Measurements from ENCODE around the gene OTOGL. TPM values are rescaled to one million over a fixed set of nuclear protein-coding genes. Genes with fewer than 3 reads are reported as not detected.
"Not testable (repeated sequence)": the region's sequence is repeated elsewhere in the genome, so short reads cannot be mapped to it uniquely, and the experiment has no call there.

The OTOGL gene
- total RNA-seq, 4 donors from 2014 or later = 0.03 to 0.10 (median 0.04) TPM; not detected in 1

DNA sequence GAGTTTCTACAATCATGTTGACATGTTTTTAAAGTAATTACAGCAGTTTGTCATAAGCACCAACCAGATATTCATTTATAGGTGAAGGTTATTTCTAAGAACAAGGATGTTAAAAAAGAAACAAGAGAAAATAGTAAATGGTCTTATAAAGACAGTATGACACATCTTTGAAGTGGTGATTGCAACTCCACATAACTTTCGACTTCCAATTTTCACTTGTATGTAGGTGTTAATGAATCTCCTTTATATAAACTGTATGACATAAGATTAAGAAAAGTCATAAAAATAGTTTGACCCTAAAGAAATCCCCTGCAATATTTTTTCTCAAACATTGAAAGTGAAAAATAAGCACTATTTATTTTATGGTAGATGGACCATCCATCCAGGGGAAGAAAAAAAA, 199.9 kb downstream of the OTOGL start:
- no peak for ATAC-seq
- intact Hi-C loops (cut with DNase I; ENCODE audit: low total_unique reads) = no loop called here

DNA sequence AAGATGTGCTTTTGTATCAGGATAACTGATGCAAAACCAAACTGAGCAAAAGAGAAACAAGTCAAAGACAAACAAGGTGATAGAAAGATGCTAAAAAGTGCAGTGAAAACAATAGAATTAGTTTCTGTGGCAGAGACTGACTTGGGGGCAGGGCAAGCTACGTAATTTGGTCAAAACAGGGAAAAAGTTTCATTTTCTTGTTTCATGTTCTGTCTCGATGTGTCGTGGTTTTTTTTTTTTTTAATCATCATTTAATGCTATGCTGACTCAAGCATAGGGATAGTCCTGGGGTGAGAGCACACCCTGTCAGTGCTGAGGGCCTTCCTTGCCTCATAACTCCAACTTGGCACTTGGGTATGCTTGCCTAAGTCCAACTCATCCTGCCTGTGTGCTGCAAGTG, 200.6 kb downstream of the OTOGL start:
- Histone ChIP-seq H3K36me3 (no peaks in the 10 kb centered on the region), H3K27ac (no peak overlapping the region), H3K9me3 (no peaks in the 10 kb centered on the region), H3K4me1 (no peaks in the 10 kb centered on the region), H3K27me3 (no peaks in the 10 kb centered on the region), H3K4me3 (no peak overlapping the region)
- ATAC-seq (no peak), DNase-seq (no peak)
- in situ Hi-C loops (cut with MboI; ENCODE audit: low sequenced_read_pairs in 4 of 4) (no loop called here), intact Hi-C loops (cut with DNase I; ENCODE audit: low total_unique reads) (no loop called here)
- TF ChIP-seq, protein P1, sequence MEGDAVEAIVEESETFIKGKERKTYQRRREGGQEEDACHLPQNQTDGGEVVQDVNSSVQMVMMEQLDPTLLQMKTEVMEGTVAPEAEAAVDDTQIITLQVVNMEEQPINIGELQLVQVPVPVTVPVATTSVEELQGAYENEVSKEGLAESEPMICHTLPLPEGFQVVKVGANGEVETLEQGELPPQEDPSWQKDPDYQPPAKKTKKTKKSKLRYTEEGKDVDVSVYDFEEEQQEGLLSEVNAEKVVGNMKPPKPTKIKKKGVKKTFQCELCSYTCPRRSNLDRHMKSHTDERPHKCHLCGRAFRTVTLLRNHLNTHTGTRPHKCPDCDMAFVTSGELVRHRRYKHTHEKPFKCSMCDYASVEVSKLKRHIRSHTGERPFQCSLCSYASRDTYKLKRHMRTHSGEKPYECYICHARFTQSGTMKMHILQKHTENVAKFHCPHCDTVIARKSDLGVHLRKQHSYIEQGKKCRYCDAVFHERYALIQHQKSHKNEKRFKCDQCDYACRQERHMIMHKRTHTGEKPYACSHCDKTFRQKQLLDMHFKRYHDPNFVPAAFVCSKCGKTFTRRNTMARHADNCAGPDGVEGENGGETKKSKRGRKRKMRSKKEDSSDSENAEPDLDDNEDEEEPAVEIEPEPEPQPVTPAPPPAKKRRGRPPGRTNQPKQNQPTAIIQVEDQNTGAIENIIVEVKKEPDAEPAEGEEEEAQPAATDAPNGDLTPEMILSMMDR (IDR thresholded peaks at IDR 0.05 in 4 of 5, conservative IDR thresholded peaks at IDR 0.05 in 1 of 5) = no peak
- TF ChIP-seq POLR2A (IDR thresholded peaks at IDR 0.05) = no peak

More for the DNA sequence above, 199.9 kb downstream of the OTOGL start:
- TF ChIP-seq, protein P1 (IDR thresholded peaks at IDR 0.05 in 4 of 5, conservative IDR thresholded peaks at IDR 0.05 in 1 of 5) = no peak
- TF ChIP-seq POLR2A (IDR thresholded peaks at IDR 0.05) = no peak
- no peaks in the 10 kb centered on the region for H3K9me3 ChIP-seq
- DNase-seq = no peak
- no peaks in the 10 kb centered on the region for H3K27me3 ChIP-seq
- no peak overlapping the region for H3K27ac ChIP-seq
- in situ Hi-C loops (cut with MboI; ENCODE audit: low sequenced_read_pairs in 4 of 4) = no loop called here
- no peaks in the 10 kb centered on the region for H3K4me1 ChIP-seq
- H3K4me3 ChIP-seq = no peak overlapping the region
- H3K36me3 ChIP-seq = no peaks in the 10 kb centered on the region

DNA sequence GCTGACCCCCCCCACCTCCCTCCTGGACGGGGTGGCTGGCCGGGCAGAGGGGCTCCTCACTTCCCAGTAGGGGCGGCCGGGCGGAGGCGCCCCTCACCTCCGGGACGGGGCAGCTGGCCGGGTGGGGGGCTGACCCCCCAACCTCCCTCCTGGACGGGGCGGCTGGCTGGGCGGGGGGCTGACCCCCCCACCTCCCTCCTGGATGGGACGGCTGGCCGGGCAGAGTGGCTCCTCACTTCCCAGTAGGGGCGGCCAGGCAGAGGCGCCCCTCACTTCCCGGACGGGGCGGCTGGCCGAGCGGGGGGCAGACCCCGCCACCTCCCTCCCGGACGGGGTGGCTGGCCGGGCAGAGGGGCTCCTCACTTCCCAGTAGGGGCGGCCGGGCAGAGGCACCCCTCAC, 208.1 kb downstream of the OTOGL start:
- H3K4me3 ChIP-seq; H3K27me3 ChIP-seq; H3K9me3 ChIP-seq; H3K36me3 ChIP-seq; ATAC-seq; DNase-seq; in situ Hi-C loops (cut with MboI; ENCODE audit: low sequenced_read_pairs in 4 of 4); intact Hi-C loops (cut with DNase I; ENCODE audit: low total_unique reads); H3K4me1 ChIP-seq; H3K27ac ChIP-seq: not testable (repeated sequence)

DNA sequence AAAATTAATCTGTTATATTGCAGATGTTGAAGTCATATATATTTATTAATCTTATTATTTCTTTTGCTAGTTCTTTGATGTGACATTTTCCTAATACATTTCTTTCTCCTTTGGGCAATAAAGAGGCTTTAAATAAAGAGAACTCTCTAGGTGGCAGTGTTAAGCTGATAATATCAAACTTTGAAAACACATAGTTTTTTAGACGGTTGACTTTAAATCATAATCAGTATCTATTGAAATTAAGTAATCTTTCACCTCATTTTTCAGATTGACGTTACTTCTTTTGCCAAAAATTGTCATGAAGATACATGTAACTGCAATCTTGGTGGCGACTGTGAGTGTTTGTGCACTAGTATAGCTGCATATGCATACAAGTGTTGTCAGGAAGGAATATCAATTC, 213.9 kb downstream of the OTOGL start:
- in situ Hi-C loops (cut with MboI; ENCODE audit: low sequenced_read_pairs in 4 of 4) (no loop called here), intact Hi-C loops (cut with DNase I; ENCODE audit: low total_unique reads) (no loop called here)

DNA sequence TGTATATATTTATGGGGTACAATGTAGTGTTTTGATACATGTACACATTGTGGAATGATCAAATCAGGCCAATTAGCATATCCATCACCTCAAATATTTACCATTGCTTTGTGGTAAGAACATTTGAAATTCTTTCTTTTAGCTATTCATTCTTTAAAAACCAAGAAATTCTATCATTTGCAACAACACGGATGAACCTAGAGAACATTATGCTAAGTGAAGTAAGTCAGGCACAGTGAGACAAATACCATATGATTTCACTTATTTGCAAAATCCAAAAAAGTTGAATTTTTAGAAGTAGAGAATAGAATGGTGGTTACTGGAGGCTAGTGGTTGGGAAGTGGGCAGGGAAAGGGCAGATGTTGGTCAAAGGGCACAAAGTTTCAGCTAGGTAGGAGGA, 215.4 kb downstream of the OTOGL start:
- intact Hi-C loops (cut with DNase I; ENCODE audit: low total_unique reads) = no loop called here
- no peaks in the 10 kb centered on the region for H3K9me3 ChIP-seq
- H3K4me1 ChIP-seq = no peaks in the 10 kb centered on the region
- no peak overlapping the region for H3K4me3 ChIP-seq
- H3K27me3 ChIP-seq = no peaks in the 10 kb centered on the region
- H3K27ac ChIP-seq = no peak overlapping the region
- ATAC-seq = no peak
- no peak for DNase-seq
- no peaks in the 10 kb centered on the region for H3K36me3 ChIP-seq
- no peak for TF ChIP-seq POLR2A (IDR thresholded peaks at IDR 0.05)
- TF ChIP-seq, protein P1 (IDR thresholded peaks at IDR 0.05 in 4 of 5, conservative IDR thresholded peaks at IDR 0.05 in 1 of 5) = no peak
- in situ Hi-C loops (cut with MboI; ENCODE audit: low sequenced_read_pairs in 4 of 4) = no loop called here

More for the DNA sequence above, 213.9 kb downstream of the OTOGL start:
- no peaks in the 10 kb centered on the region for H3K4me1 ChIP-seq
- ATAC-seq (no peak), DNase-seq (no peak)
- no peak overlapping the region for H3K4me3 ChIP-seq
- H3K27me3 ChIP-seq = no peaks in the 10 kb centered on the region
- no peak overlapping the region for H3K27ac ChIP-seq
- TF ChIP-seq, protein P1 (IDR thresholded peaks at IDR 0.05 in 4 of 5, conservative IDR thresholded peaks at IDR 0.05 in 1 of 5) = no peak
- no peak for TF ChIP-seq POLR2A (IDR thresholded peaks at IDR 0.05)
- H3K9me3 ChIP-seq = no peaks in the 10 kb centered on the region
- no peaks in the 10 kb centered on the region for H3K36me3 ChIP-seq
